HEK293 (cell line): ENCODE data around the gene GTPBP1.

Source experiments
- CTCF ChIA-PET: fragments of 350-600 bp; formaldehyde crosslinking; extraction: SDS; loops from one replicate; lab custom pipeline; 2021; ENCODE audit warnings: antibody characterized with exemption; lab: Yijun Ruan, JAX
- POLR2A ChIA-PET: fragments of 300-600 bp; formaldehyde crosslinking; extraction: SDS; loops from one replicate; lab custom pipeline; 2020; ENCODE audit warnings: antibody characterized with exemption, inconsistent platforms; lab: Yijun Ruan, JAX
- H3K27ac ChIP-seq: fragments of 200-500 bp; sonication (Bioruptor generic); 2 replicates; pipeline ENCODE4 v1.5.1; 2014; ENCODE audit warnings: low read depth, low read length, control low read depth, inconsistent platforms; ENCODE audit errors: extremely low read depth
- H3K36me3 ChIP-seq, 2 experiments: fragments of 200-500 bp in 1 of 2; sonication (Bioruptor generic) in 1 of 2; 1 replicate in 1 of 2; 2 replicates in 1 of 2; pipeline ENCODE4 v1.5.1; 2014 to 2017; ENCODE audit warnings: inconsistent platforms in 2 of 2, low read length in 2 of 2; ENCODE audit not compliant: control insufficient read depth in 2 of 2, insufficient read depth in 1 of 2
- H3K4me1 ChIP-seq: fragments of 200-500 bp; sonication (Bioruptor generic); 2 replicates; pipeline ENCODE4 v1.5.1; 2014; ENCODE audit warnings: mild to moderate bottlenecking, low read length, inconsistent platforms; ENCODE audit not compliant: control insufficient read depth, insufficient read depth
- H3K4me3 ChIP-seq: 2 replicates; pipeline ENCODE4 v1.5.1; 2011; ENCODE audit warnings: low read depth, mild to moderate bottlenecking, control low read depth, low read length, moderate library complexity
- H3K9me3 ChIP-seq: fragments of 200-500 bp; sonication (Bioruptor generic); 2 replicates; pipeline ENCODE4 v1.5.1; 2014; ENCODE audit warnings: low read depth, low read length, inconsistent platforms; ENCODE audit not compliant: control insufficient read depth, insufficient read depth
- EGR2 ChIP-seq: fragments of 450-650 bp; formaldehyde crosslinking; IDR thresholded peaks from 2 replicates; pipeline ENCODE4 v1.5.1; 2016; ENCODE audit warnings: low read depth, missing biosample characterization, missing genetic modification characterization
- GLIS2 ChIP-seq: fragments of 450-650 bp; formaldehyde crosslinking; IDR thresholded peaks from 2 replicates; pipeline ENCODE4 v1.5.1; 2016; ENCODE audit warnings: missing biosample characterization, missing genetic modification characterization
- HOXA7 ChIP-seq: sonication (generic); formaldehyde crosslinking; IDR thresholded peaks from 2 replicates; pipeline ENCODE4 v1.8.1; 2022; ENCODE audit warnings: missing genetic modification reagents, borderline replicate concordance
- IKZF3 ChIP-seq: fragments of 450-650 bp; IDR thresholded peaks from 2 replicates; pipeline ENCODE4 v1.5.0; 2018; ENCODE audit warnings: missing biosample characterization, mild to moderate bottlenecking, missing genetic modification characterization, moderate library complexity
- KLF1 ChIP-seq: fragments of 450-650 bp; formaldehyde crosslinking; IDR thresholded peaks from 2 replicates; pipeline ENCODE4 v1.5.1; 2016; ENCODE audit warnings: missing biosample characterization, missing genetic modification characterization
- KLF16 ChIP-seq: fragments of 450-650 bp; formaldehyde crosslinking; IDR thresholded peaks from 2 replicates; pipeline ENCODE4 v1.5.1; 2017; ENCODE audit warnings: missing biosample characterization, missing genetic modification characterization
- KLF8 ChIP-seq: fragments of 450-650 bp; formaldehyde crosslinking; IDR thresholded peaks from 2 replicates; pipeline ENCODE4 v1.5.1; 2016; ENCODE audit warnings: missing biosample characterization, missing genetic modification characterization
- PRDM1 ChIP-seq: fragments of 450-650 bp; formaldehyde crosslinking; IDR thresholded peaks from 2 replicates; pipeline ENCODE4; 2016; ENCODE audit warnings: missing biosample characterization, missing genetic modification characterization
- SP3 ChIP-seq: fragments of 450-650 bp; formaldehyde crosslinking; IDR thresholded peaks from 2 replicates; pipeline ENCODE4 v1.5.1; 2016; ENCODE audit warnings: missing biosample characterization, missing genetic modification characterization
- ZFHX2 ChIP-seq: fragments of 450-650 bp; formaldehyde crosslinking; conservative IDR thresholded peaks from 2 replicates; pipeline ENCODE4 v1.5.1; 2016; ENCODE audit warnings: missing biosample characterization, missing genetic modification characterization
- ZFP41 ChIP-seq: fragments of 450-650 bp; formaldehyde crosslinking; IDR thresholded peaks from 2 replicates; pipeline ENCODE4 v1.5.1; 2016; ENCODE audit warnings: missing biosample characterization, missing genetic modification characterization, borderline replicate concordance
- ZFP69B ChIP-seq: fragments of 450-650 bp; formaldehyde crosslinking; IDR thresholded peaks from 2 replicates; pipeline ENCODE4 v1.5.1; 2016; ENCODE audit warnings: missing biosample characterization, missing genetic modification characterization
- ZNF157 ChIP-seq: fragments of 450-650 bp; formaldehyde crosslinking; IDR thresholded peaks from 2 replicates; pipeline ENCODE4 v1.5.1; 2016; ENCODE audit warnings: missing biosample characterization, missing genetic modification characterization
- ZNF16 ChIP-seq: fragments of 450-650 bp; formaldehyde crosslinking; IDR thresholded peaks from 2 replicates; pipeline ENCODE4 v1.5.1; 2016; ENCODE audit warnings: low read depth, missing biosample characterization, missing genetic modification characterization
- ZNF2 ChIP-seq: fragments of 450-650 bp; formaldehyde crosslinking; IDR thresholded peaks from 2 replicates; pipeline ENCODE4 v1.5.1; 2016; ENCODE audit warnings: missing biosample characterization, missing genetic modification characterization
- ZNF23 ChIP-seq: fragments of 450-650 bp; formaldehyde crosslinking; IDR thresholded peaks from 2 replicates; pipeline ENCODE4 v1.5.1; 2016; ENCODE audit warnings: missing biosample characterization, missing genetic modification characterization, borderline replicate concordance
- ZNF239 ChIP-seq: fragments of 450-650 bp; formaldehyde crosslinking; IDR thresholded peaks from 2 replicates; pipeline ENCODE4 v1.5.1; 2016; ENCODE audit warnings: missing biosample characterization, missing genetic modification characterization
- ZNF266 ChIP-seq: fragments of 450-650 bp; formaldehyde crosslinking; IDR thresholded peaks from 2 replicates; pipeline ENCODE4 v1.5.1; 2016; ENCODE audit warnings: missing biosample characterization, missing genetic modification characterization, low read depth
- ZNF391 ChIP-seq: fragments of 450-650 bp; formaldehyde crosslinking; IDR thresholded peaks from 2 replicates; pipeline ENCODE4 v1.5.1; 2016; ENCODE audit warnings: low read depth, missing biosample characterization, missing genetic modification characterization, borderline replicate concordance
- ZNF394 ChIP-seq: fragments of 450-650 bp; formaldehyde crosslinking; IDR thresholded peaks from 2 replicates; pipeline ENCODE4 v1.5.1; 2016; ENCODE audit warnings: missing biosample characterization, missing genetic modification characterization, mild to moderate bottlenecking, moderate library complexity, borderline replicate concordance
- ZNF544 ChIP-seq: fragments of 450-650 bp; formaldehyde crosslinking; IDR thresholded peaks from 2 replicates; pipeline ENCODE4 v1.5.0; 2017; ENCODE audit warnings: missing biosample characterization, missing genetic modification characterization
- ZNF560 ChIP-seq: fragments of 450-650 bp; formaldehyde crosslinking; IDR thresholded peaks from 2 replicates; pipeline ENCODE4 v1.5.1; 2017; ENCODE audit warnings: missing biosample characterization, missing genetic modification characterization, borderline replicate concordance
- ZNF623 ChIP-seq: fragments of 450-650 bp; formaldehyde crosslinking; IDR thresholded peaks from 2 replicates; pipeline ENCODE4 v1.5.1; 2016; ENCODE audit warnings: missing biosample characterization, missing genetic modification characterization
- ZNF660 ChIP-seq: fragments of 450-650 bp; IDR thresholded peaks from 2 replicates; pipeline ENCODE4 v1.5.1; 2018; ENCODE audit warnings: missing biosample characterization, mild to moderate bottlenecking, missing genetic modification characterization
- ZNF785 ChIP-seq: fragments of 450-650 bp; formaldehyde crosslinking; IDR thresholded peaks from 2 replicates; pipeline ENCODE4 v1.5.1; 2016; ENCODE audit warnings: missing biosample characterization, missing genetic modification characterization
- ZNF830 ChIP-seq: fragments of 450-650 bp; IDR thresholded peaks from 2 replicates; pipeline ENCODE4 v1.5.0; 2018; ENCODE audit warnings: missing biosample characterization, missing genetic modification characterization, low read depth, mild to moderate bottlenecking, moderate library complexity
- ZSCAN16 ChIP-seq: fragments of 450-650 bp; formaldehyde crosslinking; IDR thresholded peaks from 2 replicates; pipeline ENCODE4 v1.5.1; 2016; ENCODE audit warnings: missing biosample characterization, missing genetic modification characterization
- TF ChIP-seq, protein P1 (sequence below): fragments of 450-650 bp; formaldehyde crosslinking; IDR thresholded peaks from 2 replicates; pipeline ENCODE4 v1.5.1; 2016; ENCODE audit warnings: missing biosample characterization, missing genetic modification characterization, borderline replicate concordance
- TF ChIP-seq, protein P2 (sequence below): fragments of 450-650 bp; formaldehyde crosslinking; IDR thresholded peaks from 2 replicates; pipeline ENCODE4 v1.5.1; 2016; ENCODE audit warnings: missing biosample characterization, missing genetic modification characterization
- TF ChIP-seq, protein P3 (sequence below): fragments of 450-650 bp; formaldehyde crosslinking; IDR thresholded peaks from 2 replicates; pipeline ENCODE4 v1.5.1; 2017; ENCODE audit warnings: missing biosample characterization, missing genetic modification characterization
- TF ChIP-seq, protein P4 (sequence below): fragments of 450-650 bp; formaldehyde crosslinking; IDR thresholded peaks from 2 replicates; pipeline ENCODE4 v1.5.1; 2017; ENCODE audit warnings: missing biosample characterization, missing genetic modification characterization

Gene GTPBP1

DNA sequence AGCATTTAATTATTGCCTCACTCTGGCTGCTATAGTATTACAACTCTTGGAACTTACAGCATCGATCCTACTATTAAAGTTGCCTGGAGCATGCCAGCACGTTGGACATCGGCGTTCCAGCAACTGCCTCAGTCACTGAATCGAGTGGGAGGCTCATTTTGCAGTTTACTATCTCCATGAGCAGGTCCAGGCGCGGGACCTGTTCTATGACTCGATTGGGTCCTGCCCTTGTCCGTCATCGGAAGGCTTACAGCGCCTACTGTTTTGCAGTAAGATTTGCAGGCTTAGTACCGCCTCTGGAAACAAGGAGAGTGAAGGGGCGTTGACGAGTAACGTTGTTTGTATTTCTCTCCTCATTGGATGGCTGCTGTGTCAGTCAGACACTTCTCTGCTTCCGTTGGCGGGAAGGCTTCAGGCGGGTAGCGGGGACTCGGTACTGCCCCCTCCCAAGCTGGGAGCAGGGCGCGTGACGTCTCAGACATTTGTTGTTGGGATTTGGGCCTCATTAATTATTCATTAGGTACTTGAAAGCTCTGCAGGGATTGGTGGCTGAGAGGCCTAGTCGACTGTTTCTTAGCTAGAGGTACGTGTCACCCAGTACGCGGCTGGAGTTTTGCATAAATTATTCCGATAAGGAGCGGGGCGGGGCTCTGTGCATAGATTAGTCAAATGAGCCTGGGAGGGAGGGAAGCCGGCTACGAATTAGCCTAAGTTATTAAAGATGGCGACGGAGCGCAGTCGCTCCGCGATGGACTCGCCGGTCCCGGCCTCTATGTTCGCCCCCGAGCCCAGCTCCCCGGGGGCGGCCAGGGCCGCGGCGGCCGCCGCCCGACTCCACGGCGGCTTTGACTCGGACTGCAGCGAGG, at the start of gene GTPBP1:
TSS of gene GTPBP1 (plus strand) at position 710 of the 866 bp plus-strand sequence. CDS start at position 722, 12 bp downstream.
- Histone ChIP-seq H3K9me3 (no peaks in the 10 kb centered on the region), H3K4me3 (peak within 1 kb of the TSS; percentile 92), H3K27ac (peak within 1 kb of the TSS; percentile 94), H3K4me1 (peaks cover 13% of the 10 kb centered on the region), H3K36me3 (peaks cover 0 to 21% of the 10 kb centered on the region in 2 experiments; a peak in 1 of 3 replicates)
- ChIA-PET POLR2A (interaction anchor here (0.6 to 2.0 kb wide), 11 partner anchors 8 to 146 kb away, joined by 3 to 17 read pairs (median 6); partner anchors contain the start of gene TOMM22), CTCF (interaction anchor here (0.6 to 1.0 kb wide), 5 partner anchors 9 to 653 kb away, joined by 3 to 4 read pairs (median 3); partner anchors contain the start of gene TOMM22)
- TF ChIP-seq, protein P1, sequence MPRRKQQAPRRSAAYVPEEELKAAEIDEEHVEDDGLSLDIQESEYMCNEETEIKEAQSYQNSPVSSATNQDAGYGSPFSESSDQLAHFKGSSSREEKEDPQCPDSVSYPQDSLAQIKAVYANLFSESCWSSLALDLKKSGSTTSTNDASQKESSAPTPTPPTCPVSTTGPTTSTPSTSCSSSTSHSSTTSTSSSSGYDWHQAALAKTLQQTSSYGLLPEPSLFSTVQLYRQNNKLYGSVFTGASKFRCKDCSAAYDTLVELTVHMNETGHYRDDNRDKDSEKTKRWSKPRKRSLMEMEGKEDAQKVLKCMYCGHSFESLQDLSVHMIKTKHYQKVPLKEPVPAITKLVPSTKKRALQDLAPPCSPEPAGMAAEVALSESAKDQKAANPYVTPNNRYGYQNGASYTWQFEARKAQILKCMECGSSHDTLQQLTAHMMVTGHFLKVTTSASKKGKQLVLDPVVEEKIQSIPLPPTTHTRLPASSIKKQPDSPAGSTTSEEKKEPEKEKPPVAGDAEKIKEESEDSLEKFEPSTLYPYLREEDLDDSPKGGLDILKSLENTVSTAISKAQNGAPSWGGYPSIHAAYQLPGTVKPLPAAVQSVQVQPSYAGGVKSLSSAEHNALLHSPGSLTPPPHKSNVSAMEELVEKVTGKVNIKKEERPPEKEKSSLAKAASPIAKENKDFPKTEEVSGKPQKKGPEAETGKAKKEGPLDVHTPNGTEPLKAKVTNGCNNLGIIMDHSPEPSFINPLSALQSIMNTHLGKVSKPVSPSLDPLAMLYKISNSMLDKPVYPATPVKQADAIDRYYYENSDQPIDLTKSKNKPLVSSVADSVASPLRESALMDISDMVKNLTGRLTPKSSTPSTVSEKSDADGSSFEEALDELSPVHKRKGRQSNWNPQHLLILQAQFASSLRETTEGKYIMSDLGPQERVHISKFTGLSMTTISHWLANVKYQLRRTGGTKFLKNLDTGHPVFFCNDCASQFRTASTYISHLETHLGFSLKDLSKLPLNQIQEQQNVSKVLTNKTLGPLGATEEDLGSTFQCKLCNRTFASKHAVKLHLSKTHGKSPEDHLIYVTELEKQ (tag by site-specific recombination): no peak
- TF ChIP-seq GLIS2 (tag by site-specific recombination) (peak; percentile 66), PRDM1 (tag by site-specific recombination) (peak; percentile 69), ZNF660 (tag by site-specific recombination) (peak; percentile 87), ZFP69B (peak; percentile 66; the same call in 1 of the 2 replicates), ZNF830 (tag by site-specific recombination) (no peak), ZFP41 (no peak), KLF1 (peak; percentile 53), ZNF16 (tag by site-specific recombination) (no peak), ZNF394 (tag by site-specific recombination) (no peak; the same call in 1 of the 2 replicates), EGR2 (tag by site-specific recombination) (peak; percentile 81), ZNF544 (no peak), ZNF23 (tag by site-specific recombination) (no peak), ZNF239 (no peak), ZNF266 (tag by site-specific recombination) (no peak), ZFHX2 (tag by site-specific recombination) (peak; percentile 87), ZNF623 (tag by site-specific recombination) (no peak), HOXA7 (CRISPR knock-in tag) (no peak), ZSCAN16 (no peak), KLF8 (tag by site-specific recombination) (peak; percentile 65), ZNF785 (tag by site-specific recombination) (no peak), IKZF3 (peak; percentile 36; the same call in 1 of the 2 replicates), KLF16 (tag by site-specific recombination) (no peak), ZNF157 (tag by site-specific recombination) (no peak), ZNF2 (tag by site-specific recombination) (peak; percentile 91; the same call in 1 of the 2 replicates), SP3 (tag by site-specific recombination) (peak; percentile 98), ZNF560 (tag by site-specific recombination) (no peak), ZNF391 (tag by site-specific recombination) (no peak; the same call in 1 of the 2 replicates)
- TF ChIP-seq, protein P2, sequence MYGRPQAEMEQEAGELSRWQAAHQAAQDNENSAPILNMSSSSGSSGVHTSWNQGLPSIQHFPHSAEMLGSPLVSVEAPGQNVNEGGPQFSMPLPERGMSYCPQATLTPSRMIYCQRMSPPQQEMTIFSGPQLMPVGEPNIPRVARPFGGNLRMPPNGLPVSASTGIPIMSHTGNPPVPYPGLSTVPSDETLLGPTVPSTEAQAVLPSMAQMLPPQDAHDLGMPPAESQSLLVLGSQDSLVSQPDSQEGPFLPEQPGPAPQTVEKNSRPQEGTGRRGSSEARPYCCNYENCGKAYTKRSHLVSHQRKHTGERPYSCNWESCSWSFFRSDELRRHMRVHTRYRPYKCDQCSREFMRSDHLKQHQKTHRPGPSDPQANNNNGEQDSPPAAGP: peak; percentile 67
- TF ChIP-seq, protein P3, sequence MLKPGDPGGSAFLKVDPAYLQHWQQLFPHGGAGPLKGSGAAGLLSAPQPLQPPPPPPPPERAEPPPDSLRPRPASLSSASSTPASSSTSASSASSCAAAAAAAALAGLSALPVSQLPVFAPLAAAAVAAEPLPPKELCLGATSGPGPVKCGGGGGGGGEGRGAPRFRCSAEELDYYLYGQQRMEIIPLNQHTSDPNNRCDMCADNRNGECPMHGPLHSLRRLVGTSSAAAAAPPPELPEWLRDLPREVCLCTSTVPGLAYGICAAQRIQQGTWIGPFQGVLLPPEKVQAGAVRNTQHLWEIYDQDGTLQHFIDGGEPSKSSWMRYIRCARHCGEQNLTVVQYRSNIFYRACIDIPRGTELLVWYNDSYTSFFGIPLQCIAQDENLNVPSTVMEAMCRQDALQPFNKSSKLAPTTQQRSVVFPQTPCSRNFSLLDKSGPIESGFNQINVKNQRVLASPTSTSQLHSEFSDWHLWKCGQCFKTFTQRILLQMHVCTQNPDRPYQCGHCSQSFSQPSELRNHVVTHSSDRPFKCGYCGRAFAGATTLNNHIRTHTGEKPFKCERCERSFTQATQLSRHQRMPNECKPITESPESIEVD (tag by site-specific recombination): no peak
- TF ChIP-seq, protein P4, sequence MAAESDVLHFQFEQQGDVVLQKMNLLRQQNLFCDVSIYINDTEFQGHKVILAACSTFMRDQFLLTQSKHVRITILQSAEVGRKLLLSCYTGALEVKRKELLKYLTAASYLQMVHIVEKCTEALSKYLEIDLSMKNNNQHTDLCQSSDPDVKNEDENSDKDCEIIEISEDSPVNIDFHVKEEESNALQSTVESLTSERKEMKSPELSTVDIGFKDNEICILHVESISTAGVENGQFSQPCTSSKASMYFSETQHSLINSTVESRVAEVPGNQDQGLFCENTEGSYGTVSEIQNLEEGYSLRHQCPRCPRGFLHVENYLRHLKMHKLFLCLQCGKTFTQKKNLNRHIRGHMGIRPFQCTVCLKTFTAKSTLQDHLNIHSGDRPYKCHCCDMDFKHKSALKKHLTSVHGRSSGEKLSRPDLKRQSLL: peak; percentile 47; the same call in 1 of the 2 replicates
